SK-N-SH treated with all-trans-retinoic acid at 6 μM for 48 hours (cell line): ENCODE measurements around the gene SLC43A3.

Source experiments
- ATAC-seq: fragments of 200-7000 bp; cut with Tn5 transposase; 3 replicates; pipeline ENCODE4 v1.9.1; 2020; ENCODE audit warnings: mild to moderate bottlenecking, moderate library complexity
- ARNTL ChIP-seq: fragments of 450-650 bp; formaldehyde crosslinking; IDR thresholded peaks from 2 replicates; pipeline ENCODE4 v1.5.0; 2020; ENCODE audit warnings: low read depth, mild to moderate bottlenecking, moderate library complexity, borderline replicate concordance
- BACH2 ChIP-seq: fragments of 250-450 bp; sonication (Bioruptor Pico); IDR thresholded peaks from 2 replicates; pipeline ENCODE4 v1.9.0; 2021; ENCODE audit warnings: mild to moderate bottlenecking, borderline replicate concordance
- CREB5 ChIP-seq: fragments of 250-450 bp; sonication (Bioruptor Pico); IDR thresholded peaks from 2 replicates; pipeline ENCODE4 v1.5.1; 2020; ENCODE audit warnings: low read depth, mild to moderate bottlenecking, moderate library complexity
- CSDC2 ChIP-seq: fragments of 250-450 bp; sonication (Bioruptor Pico); IDR thresholded peaks from 2 replicates; pipeline ENCODE4 v1.5.0; 2020; ENCODE audit warnings: mild to moderate bottlenecking, moderate library complexity
- CSRNP3 ChIP-seq: fragments of 250-450 bp; sonication (Bioruptor Pico); IDR thresholded peaks from 2 replicates; pipeline ENCODE4 v1.5.1; 2021; ENCODE audit warnings: mild to moderate bottlenecking, moderate library complexity
- ESRRG ChIP-seq: fragments of 250-450 bp; sonication (Bioruptor Pico); IDR thresholded peaks from 2 replicates; pipeline ENCODE4 v1.6.1; 2021; ENCODE audit warnings: mild to moderate bottlenecking
- GLIS3 ChIP-seq: fragments of 250-450 bp; sonication (Bioruptor Pico); IDR thresholded peaks from 2 replicates; pipeline ENCODE4 v1.5.0; 2020; ENCODE audit warnings: mild to moderate bottlenecking, moderate library complexity
- ISL1 ChIP-seq: fragments of 250-450 bp; sonication (Bioruptor Pico); IDR thresholded peaks from 2 replicates; pipeline ENCODE4 v2.1.2; 2022; ENCODE audit warnings: mild to moderate bottlenecking, moderate library complexity
- OSR1 ChIP-seq: fragments of 250-450 bp; sonication (Bioruptor Pico); IDR thresholded peaks from 2 replicates; pipeline ENCODE4 v1.8.0; 2022; ENCODE audit warnings: moderate library complexity, mild to moderate bottlenecking, inconsistent platforms
- PATZ1 ChIP-seq: fragments of 250-450 bp; sonication (Bioruptor Pico); IDR thresholded peaks from 2 replicates; pipeline ENCODE4 v1.8.0; 2020; ENCODE audit warnings: mild to moderate bottlenecking, moderate library complexity, borderline replicate concordance
- PPARA ChIP-seq: fragments of 250-450 bp; sonication (Bioruptor Pico); IDR thresholded peaks from 2 replicates; pipeline ENCODE4 v1.5.0; 2020; ENCODE audit warnings: mild to moderate bottlenecking, borderline replicate concordance
- RARB ChIP-seq: fragments of 250-450 bp; sonication (Bioruptor Pico); IDR thresholded peaks from 2 replicates; pipeline ENCODE4 v1.8.0; 2021; ENCODE audit warnings: mild to moderate bottlenecking, moderate library complexity
- SNAI2 ChIP-seq: fragments of 250-450 bp; sonication (Bioruptor Pico); IDR thresholded peaks from 2 replicates; pipeline ENCODE4 v1.5.0; 2020; ENCODE audit warnings: mild to moderate bottlenecking, moderate library complexity
- TCF4 ChIP-seq: fragments of 250-450 bp; sonication (Bioruptor Pico); IDR thresholded peaks from 2 replicates; pipeline ENCODE4 v1.8.0; 2021; ENCODE audit warnings: mild to moderate bottlenecking, moderate library complexity, borderline replicate concordance
- TSHZ2 ChIP-seq: fragments of 250-450 bp; sonication (Bioruptor Pico); IDR thresholded peaks from 2 replicates; pipeline ENCODE4 v1.5.0; 2020; ENCODE audit warnings: mild to moderate bottlenecking, moderate library complexity
- ZC3H10 ChIP-seq: fragments of 250-450 bp; sonication (Bioruptor Pico); IDR thresholded peaks from 2 replicates; pipeline ENCODE4 v1.5.1; 2021; ENCODE audit warnings: mild to moderate bottlenecking, moderate library complexity
- ZFP3 ChIP-seq: fragments of 250-450 bp; sonication (Bioruptor Pico); IDR thresholded peaks from 2 replicates; pipeline ENCODE4 v1.5.0; 2020; ENCODE audit warnings: mild to moderate bottlenecking, moderate library complexity
- ZFP30 ChIP-seq: fragments of 450-650 bp; formaldehyde crosslinking; IDR thresholded peaks from 2 replicates; pipeline ENCODE4 v1.5.0; 2022; ENCODE audit warnings: mild to moderate bottlenecking, moderate library complexity
- ZNF565 ChIP-seq: fragments of 450-650 bp; formaldehyde crosslinking; conservative IDR thresholded peaks from 2 replicates; pipeline ENCODE4 v1.5.0; 2020; ENCODE audit warnings: low read depth, mild to moderate bottlenecking, moderate library complexity
- ZNF70 ChIP-seq: fragments of 450-650 bp; formaldehyde crosslinking; IDR thresholded peaks from 2 replicates; pipeline ENCODE4 v1.5.0; 2020; ENCODE audit warnings: mild to moderate bottlenecking, moderate library complexity
- ZNF8 ChIP-seq: fragments of 450-650 bp; formaldehyde crosslinking; IDR thresholded peaks from 2 replicates; pipeline ENCODE4 v1.5.0; 2020; ENCODE audit warnings: mild to moderate bottlenecking, moderate library complexity

Gene SLC43A3

DNA sequence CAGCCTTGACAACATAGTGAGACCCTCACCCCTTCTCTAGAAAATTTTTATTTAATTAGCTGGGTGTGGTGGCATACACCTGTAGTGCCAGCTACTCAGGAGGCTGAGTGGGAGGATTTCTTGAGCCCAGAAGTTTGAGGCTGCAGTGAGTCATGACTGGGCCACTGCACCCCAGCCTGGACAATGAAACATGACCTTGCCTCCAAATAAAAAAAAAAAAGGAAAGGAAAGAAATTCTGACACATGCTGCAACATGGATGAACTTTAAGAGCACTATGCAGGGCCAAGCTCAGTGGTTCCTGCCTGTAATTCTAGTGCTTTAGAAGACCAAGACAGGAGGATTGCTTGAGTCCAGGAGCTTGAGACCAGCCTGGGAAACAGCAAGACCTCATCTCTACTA, 8.8 kb downstream of the SLC43A3 start:
- no peak for ATAC-seq
- no peak for TF ChIP-seq TSHZ2 (CRISPR knock-in tag)
- no peak for TF ChIP-seq ZC3H10 (CRISPR knock-in tag)
- TF ChIP-seq ZNF70 = no peak
- TF ChIP-seq PATZ1 (CRISPR knock-in tag) = no peak
- TF ChIP-seq BACH2 (CRISPR knock-in tag) = no peak
- TF ChIP-seq GLIS3 (CRISPR knock-in tag) = no peak
- TF ChIP-seq TCF4 (CRISPR knock-in tag) = no peak
- TF ChIP-seq RARB = no peak
- no peak for TF ChIP-seq CSRNP3 (CRISPR knock-in tag)

DNA sequence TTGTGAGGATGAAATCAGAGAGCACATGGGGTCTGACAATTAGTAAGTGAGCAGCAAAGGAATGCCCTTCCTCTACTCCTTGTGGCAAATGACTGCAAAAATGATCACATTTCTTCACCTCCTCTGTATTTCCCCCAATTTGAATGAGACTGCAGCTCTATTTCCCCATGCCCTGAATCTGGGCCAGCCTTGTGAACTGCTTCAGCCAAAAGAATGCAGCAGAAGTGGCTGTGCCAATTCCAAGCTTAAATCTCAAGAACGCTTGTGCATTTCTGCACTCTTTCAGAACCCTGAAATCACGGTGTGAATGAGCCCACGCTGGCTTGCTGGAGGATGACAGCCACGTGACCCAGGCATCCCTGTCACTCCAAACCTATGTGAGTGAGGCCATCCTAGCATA, 9.9 kb downstream of the SLC43A3 start:
- TF ChIP-seq CREB5 = no peak
- TF ChIP-seq ESRRG (CRISPR knock-in tag) = no peak
- no peak for TF ChIP-seq GLIS3 (CRISPR knock-in tag)
- no peak for TF ChIP-seq ZFP3 (CRISPR knock-in tag)
- TF ChIP-seq ZNF70 = no peak
- TF ChIP-seq PATZ1 (CRISPR knock-in tag) = no peak
- TF ChIP-seq ARNTL (CRISPR knock-in tag) = no peak
- no peak for TF ChIP-seq TSHZ2 (CRISPR knock-in tag)
- TF ChIP-seq OSR1 = no peak
- no peak for TF ChIP-seq SNAI2 (CRISPR knock-in tag)
- no peak for TF ChIP-seq ISL1 (CRISPR knock-in tag)
- TF ChIP-seq RARB = no peak
- TF ChIP-seq BACH2 (CRISPR knock-in tag) = no peak
- TF ChIP-seq CSDC2 (CRISPR knock-in tag) = no peak
- no peak for TF ChIP-seq ZNF8 (CRISPR knock-in tag)
- no peak for TF ChIP-seq ZNF565 (CRISPR knock-in tag)
- TF ChIP-seq ZFP30 = no peak
- no peak for TF ChIP-seq PPARA (CRISPR knock-in tag)
- TF ChIP-seq CSRNP3 (CRISPR knock-in tag) = no peak
- no peak for TF ChIP-seq ZC3H10 (CRISPR knock-in tag)
- no peak for ATAC-seq
